Left renal pelvis (tissue), 4 donors: ENCODE measurements around the gene RNU1-2. TPM values are rescaled to one million over a fixed set of nuclear protein-coding genes. Genes with fewer than 3 reads are reported as not detected.
A peak's percentile ranks its signal among the peaks of the same experiment; 100 is the strongest.
"Not testable (repeated sequence)": the region's sequence is repeated elsewhere in the genome, so short reads cannot be mapped to it uniquely, and the experiment has no call there.

Experiments used
- DNase-seq, 4 donors: peaks; one replicate each; pipeline ENCODE4 v3.0.0-alpha.2; 2013; ENCODE audit warnings: low read depth in 4 of 4, low spot score in 3 of 4
- polyA plus RNA-seq, 4 donors: library from polyadenylated mRNA; unstranded; fragments of 120-200 nt; gene quantifications; one replicate each; pipeline ENCODE4 v1.2.1, GENCODE V29; 2013; ENCODE audit not compliant: insufficient read length in 4 of 4

Gene RNU1-2
- polyA plus RNA-seq, 4 donors = not detected

DNA sequence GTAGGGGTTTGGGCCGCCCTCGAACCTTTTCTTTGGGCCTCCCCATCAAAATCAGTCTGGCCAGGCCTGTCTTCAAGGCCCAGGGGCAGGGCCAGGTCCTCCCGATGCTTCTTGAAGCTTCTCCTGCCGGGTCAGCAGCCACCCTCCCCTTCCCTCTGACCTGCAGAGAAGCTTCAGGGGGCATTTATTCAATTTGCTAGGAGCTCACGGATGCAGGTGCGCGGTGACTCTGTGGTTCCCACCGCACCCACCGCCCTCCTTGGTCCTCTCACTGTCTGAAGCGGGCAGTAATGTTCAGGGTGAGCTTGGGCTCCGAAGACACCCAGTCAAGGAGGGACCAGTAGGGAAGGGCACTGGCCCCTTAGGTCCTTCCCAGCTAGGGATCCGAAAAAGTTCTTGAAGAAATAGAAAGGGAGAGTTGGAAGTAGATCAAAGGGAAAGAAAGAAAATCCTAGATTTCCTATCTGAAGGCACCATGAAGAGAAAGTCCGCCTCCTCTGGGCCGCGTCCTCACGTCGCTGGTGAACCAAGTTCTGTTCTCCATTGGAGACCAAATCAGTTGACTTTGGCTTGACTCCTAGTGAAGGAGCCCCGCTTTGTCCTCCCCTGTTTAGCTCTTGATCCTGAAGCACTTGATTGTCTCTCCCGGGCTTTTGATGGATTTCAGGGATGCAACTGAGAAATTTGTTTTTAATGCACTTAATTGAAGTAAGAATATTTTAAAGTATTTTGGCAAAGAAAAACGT lies 8.7 kb upstream of the RNU1-2 start:
- no peak for DNase-seq

DNA sequence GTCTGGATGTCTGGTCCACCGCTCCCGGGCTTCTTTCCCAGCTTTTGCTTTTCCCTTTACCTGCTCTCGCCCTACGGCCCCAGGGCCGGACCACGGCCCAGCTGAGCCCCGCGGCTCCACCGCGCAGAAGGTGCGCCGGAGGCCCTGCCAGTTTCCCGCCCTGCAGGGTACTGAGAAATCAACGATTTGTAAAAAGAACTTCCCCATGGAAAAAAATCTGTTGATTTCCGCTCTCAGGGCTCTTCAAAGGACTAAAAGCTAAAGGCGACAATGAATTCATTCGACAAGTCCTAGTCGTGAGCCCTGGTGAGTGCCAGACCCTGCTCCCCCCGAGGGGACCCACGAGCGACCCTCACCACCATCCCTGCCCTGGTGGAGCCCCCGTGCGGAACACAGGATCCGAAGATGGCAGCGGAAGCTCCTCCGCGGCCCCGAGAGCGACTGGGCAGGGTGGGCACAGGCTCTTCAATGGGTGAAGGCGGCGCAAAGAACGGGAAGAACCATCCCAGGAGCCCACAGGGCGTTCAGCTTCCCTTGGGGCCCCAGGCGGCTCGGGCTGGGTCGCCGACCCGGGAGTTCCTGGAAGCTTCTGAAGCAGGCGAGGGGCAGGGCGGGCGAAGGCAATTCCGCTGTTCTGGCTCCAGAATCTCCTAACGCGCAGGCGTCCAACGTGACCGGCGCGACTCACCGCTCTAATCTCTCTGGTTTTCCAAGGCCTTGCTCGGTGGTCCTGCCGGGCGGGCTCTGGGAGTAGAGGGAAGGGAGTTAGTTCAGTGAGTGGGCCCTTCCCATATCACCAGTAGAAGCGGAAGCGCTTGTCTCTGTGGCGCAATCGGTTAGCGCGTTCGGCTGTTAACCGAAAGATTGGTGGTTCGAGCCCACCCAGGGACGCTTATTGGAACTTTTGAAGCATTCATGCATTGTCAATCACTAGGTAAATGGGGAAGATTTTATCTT lies 6.6 kb upstream of the RNU1-2 start:
- DNase-seq = peak in 2 of 4 donors; percentile 55 to 78

DNA sequence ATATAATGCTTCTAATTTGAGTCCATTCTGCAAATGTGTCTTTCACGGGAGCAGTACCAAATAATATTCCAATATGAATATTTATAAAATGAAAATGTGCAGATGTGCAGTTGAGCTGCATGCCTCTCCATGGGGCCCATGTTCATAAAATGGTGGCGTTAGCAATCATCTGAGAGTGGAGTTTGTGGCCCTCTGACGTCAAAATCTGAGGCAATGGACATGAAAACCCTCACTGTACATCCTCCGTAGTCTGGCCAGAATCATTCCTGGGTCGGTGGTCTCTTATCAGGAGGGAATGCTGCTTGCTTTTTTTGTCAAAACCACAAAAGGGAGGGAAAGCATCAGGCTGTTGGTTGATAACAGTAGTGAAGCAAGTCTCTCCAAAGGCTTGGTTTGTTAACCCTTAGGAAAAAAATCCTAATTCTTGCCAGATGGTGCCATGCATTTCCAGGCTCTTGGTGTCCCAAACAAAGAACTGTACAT lies 5.2 kb upstream of the RNU1-2 start:
- DNase-seq = not testable (repeated sequence)

DNA sequence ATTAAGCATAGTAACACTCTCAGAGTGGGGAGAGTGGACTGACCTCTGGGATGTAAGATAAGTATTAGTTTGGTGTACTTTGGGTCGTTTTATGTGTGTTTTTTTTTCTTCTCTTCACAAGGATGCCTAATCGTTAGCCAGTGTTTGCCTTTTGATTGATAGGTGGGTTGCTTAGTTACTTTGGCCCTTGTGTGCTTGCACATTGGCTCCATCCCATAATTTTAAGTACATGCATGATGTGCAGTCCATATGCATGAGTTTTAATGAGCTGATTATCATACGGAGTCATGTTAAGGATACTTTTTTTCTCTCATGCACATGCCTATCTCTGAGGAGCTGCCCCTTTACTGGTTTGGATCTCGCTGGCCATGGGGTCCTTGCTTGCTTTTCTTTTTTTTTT lies 4.7 kb upstream of the RNU1-2 start:
- DNase-seq = not testable (repeated sequence)

DNA sequence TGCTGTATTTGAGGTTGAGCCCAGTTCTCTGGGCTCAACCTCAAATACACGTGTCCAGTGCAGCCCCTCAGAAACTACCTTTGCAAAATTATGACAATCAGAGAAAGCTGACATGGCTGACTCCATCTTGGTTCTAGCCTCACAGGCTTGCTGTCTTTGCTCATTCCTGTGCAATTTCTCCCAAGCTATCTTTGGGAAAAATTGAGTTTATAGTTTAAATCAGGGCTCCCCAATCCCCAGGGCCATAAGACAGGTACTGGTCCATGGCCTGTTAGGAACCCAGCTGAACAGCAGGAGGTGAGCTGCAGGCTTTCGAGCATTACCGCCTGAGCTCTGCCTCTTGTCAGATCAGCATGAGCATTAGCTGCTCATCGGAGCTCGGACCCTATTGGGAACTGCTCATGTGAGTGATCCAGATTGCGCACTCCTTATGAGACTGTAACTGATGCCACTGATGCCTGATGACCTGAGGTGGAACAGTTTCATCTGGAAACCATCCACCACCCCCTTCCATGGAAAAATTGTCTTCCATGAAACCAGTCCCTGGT lies 2.7 kb upstream of the RNU1-2 start:
- DNase-seq = not testable (repeated sequence)

DNA sequence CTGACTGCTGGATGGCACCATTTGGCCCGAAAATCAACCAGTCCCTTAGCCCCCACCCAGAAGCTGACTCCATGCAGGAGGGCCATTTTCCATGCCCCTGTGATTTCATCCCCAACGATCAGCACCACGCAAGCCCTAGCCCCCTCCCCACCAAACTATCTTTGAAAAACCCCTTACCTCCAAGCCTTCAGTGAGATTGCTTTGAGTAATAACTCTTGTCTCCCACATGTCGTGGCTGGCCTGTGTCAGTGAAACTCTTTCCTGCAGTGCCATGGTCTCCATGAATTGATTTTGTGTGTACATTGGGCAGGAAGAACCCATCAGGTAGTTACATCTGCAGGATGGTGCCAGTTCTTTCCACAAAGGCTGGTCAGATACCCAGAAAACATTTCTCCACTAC lies 2.0 kb upstream of the RNU1-2 start:
- not testable (repeated sequence) for DNase-seq

DNA sequence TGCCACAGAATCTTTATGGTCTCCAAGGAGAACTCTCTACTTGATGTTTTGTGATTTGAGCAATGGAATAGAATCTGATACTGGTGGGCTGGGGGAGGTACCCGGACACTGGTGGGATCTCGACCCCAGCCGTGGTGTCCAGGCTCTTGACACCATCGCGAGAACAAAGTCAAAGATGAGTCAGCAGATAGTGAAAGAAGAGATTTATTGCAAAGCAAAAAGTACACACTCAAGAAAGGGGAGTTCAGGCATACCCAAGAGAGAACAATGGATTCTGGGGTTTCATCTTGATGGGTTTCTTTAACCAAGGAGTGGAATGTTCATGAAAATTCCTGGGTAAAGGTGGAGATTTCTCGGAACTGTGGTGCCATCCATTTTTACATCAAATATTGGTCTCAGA lies 1.4 kb upstream of the RNU1-2 start:
- DNase-seq = not testable (repeated sequence)

DNA sequence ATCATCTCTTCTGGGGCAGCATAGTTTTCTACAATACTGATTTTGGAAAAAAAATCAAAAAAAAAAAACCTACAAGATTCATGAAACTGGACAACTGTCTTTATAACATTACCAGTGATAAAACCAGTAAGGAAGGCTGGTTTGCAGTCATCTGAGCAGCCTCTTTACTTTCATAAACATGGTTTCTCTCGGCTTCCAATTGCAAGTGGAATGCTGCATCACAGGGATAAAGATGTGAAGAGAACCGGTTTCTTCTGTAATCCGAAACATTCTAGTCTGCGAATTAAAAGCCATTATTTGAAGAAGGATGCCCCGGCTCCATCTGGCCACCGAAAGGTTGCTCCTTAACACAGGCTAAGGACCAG lies 565 bp upstream of the RNU1-2 start:
- not testable (repeated sequence) for DNase-seq

DNA sequence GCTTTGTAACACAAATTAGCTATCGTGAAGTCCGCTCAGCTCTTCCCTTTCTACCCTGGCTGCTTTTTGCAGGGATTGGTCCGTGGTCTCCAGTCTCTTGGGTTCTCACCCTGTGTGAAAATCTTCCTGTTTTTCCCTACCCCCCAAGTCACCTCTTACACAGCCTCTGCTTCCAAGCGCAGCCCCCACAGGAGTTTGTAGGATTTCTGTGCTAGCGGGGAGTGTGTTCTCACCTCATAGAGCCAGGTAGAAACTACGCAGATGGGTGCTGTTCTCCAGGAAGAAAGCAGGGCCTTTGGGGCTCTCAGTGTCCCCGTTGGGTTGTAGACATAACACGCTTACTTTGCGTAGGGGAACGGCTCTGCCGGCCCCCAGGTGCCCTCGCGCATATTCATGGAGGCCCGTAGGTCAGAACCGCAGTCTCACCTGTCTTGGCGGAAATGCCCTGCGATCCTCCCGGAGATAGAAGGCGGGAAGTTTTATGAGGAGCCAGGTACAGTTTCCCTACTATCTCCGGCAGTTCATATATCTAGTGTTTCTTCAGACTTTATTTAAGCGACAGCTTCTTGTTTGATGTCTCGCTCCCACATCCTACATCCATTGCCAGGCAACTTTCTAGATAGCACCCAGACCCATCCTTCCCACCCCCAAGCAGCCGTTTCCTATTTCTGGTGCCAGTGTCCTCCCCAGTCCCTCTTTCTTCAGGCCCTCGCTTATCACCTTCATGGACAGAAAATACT lies 706 bp downstream of the RNU1-2 start:
- DNase-seq = not testable (repeated sequence)

DNA sequence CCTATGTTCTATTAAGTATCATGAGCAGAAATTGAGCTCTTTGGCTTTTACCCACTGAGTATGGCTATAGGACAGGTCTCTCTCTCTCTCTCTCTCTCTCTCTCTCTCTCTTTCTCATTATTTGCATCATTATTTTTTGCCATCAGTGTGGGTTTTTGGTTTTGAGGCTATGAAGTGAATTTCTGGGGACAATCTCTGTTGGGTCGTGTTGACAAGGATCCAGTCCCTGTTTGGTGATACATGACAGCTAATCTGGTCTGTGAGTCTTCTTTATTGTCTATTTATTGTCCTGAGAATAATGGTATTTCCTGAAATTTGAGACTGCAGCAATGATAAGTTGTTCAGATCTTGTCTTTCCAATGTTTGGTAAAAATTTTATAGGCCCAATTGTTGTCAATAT lies 1.9 kb downstream of the RNU1-2 start:
- not testable (repeated sequence) for DNase-seq

DNA sequence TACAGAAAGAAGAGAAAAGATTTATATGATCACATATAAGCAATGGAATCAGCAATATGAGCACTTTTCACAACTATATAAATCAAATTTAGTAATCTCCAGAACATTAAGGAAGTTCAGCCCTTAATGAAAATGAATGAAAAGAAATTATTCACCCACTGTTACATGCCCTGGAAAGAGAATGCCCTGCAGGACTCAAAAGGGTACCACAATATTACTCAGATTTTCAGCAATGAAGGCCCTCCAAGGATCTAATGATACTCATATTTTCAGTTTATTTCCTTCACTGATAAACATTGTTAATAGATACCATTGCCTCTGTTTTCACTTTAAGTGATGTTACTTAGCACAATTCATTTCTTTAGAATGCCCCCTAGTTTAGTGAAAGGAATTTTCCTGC lies 2.5 kb downstream of the RNU1-2 start:
- not testable (repeated sequence) for DNase-seq

DNA sequence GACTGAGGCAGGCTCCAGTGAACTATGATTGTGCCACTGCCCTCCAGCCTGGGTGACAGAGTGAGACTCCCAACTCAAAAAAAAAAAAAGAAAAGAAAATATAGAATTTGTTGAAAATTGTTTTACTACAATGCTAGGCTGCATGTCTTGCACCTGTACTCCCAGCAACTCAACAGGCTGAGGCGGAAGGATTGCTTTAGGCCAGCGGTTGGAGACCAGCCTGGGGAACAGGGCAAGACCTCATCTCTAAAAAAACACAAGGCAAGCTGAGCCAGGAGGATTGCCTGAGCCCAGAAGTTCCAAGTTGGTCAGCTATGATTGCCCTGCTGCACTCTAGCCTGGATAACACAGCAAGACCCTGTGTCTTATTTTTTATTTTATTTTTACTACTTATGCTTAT lies 3.2 kb downstream of the RNU1-2 start:
- not testable (repeated sequence) for DNase-seq

DNA sequence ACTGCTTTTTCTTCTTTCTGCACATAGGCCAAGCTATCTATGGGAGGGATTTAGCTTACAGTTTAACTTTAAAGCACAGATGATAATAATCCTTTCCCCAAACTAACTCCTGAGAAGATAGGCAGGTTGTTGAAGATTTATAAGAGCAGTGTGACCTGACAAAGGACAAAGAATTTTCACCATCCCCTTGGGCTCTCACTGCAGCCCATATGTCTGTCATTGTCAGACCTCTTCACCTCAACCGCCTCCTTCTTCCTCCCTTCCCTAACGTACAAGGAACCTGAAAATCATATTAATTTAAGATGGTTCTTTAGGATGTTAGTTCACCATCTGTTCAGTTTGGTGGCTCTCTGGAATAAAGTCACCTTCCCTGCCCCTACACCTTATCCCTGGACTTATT lies 5.0 kb downstream of the RNU1-2 start:
- no peak for DNase-seq

DNA sequence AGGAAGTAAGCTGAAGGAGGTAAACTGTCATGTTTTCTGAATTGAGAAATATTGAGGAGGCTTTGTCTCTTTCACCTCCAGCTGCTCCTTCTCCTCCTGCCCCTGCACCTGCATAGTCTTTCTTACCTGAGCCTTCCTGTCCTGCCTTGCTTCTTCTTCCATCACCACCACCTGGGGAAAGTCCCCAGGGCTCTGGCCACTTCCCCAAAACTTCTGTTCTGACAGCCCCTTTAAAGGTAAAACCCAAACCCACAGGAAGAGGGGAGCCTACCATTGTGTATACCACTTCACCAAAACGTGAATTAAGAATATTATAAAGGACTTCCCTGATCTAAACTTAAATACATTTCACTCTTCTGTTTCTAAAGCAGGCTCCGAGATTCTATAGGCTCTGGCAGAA lies 5.6 kb downstream of the RNU1-2 start:
- not testable (repeated sequence) for DNase-seq

DNA sequence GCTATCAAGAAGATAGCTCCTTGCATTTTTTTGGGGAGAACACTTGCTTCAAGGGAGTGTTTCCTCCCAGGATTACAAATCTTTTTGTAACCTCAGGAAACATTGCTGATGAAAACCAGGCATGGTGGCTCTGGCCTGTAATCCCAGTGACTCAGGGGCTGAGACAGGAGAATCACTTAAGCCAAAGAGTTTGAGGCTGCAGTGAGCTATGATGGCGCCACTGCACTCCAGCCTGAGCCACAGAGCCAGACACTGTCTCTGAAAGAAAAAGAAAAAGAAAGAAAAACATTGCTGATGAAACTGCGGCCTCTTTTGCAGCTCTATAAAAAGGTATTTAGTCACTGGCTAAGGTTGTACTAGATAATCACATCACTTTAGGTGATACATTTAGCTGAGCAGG lies 7.3 kb downstream of the RNU1-2 start:
- no peak for DNase-seq

DNA sequence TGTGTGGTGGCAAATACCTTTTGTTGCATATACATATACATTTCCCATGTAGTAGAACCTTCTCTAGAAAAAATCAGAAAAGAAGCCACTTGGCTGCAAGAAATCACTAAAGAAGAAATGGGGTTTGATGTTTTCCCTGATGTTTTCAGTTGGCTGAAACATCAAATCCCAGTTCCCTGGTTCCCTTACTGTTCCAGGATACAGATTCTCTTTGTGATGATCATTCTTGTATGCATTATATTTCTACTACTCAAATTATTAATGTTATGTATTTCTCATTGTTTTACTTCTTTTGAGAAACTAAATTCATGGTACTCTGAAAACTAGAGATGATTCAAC lies 7.6 kb downstream of the RNU1-2 start:
- DNase-seq = no peak

DNA sequence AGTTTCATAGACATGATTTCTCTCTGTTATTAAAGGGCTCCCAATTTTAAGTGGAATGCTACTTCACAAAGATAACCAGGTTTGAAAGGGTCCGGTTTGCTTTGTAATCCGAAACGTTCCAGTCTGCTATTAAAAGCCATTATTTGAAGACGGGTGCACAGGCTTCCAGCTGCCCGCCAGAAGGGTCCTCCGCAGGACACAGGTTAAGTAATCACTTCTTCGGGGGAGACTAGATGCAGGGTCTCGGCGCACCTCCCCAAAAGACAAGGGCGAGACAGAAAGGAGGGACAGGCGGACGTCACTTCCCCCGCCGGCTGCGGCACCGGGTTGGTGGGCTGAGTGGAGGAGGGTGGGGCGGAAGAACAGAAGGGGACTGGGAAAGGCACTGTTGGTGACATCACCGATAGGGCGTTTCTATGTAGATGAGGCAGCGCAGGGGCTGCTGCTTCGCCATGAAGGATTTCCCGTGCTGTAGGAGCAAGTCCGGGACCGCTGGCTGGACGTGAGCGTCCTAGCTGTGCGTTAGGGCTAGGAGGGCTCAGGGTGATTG lies 8.9 kb downstream of the RNU1-2 start:
- DNase-seq = peak; percentile 92 to 100 (median 96)

DNA sequence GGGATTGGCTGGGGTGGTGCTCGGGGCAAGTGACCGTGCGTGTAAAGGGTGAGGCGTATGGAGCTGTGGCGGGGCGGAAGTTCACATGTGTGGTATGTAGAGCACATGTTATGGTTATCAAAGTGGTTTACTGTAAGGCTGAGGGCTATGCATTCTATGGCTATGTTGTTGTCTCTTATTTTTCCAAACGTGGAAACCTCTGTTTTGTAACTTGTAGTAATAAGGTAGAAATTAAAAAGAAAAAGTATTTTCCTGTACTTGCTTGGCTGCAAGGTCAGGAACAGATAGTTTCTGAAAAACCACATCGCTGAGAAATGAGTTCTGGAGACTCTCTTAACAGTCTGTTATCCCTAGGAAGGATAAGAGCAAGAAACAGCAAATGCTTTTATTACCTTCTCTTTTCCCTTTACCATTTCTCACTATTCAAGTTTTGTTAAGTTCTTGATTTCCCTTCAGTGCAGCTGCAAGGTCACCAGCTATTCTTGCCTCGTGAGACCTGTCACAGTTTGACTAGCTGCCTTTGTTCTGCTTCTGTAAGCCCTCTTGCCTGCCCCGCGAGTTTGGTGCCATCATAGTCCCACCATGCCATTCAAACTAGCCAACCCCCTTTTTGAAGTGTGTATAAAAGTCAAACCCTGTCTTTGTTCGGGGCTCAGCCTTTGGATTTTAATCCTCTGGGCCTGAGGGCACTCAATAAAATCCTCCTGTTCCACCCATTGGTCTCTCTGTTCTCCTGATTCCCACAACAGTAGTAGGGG lies 9.5 kb downstream of the RNU1-2 start:
- DNase-seq = peak in 1 of 4 donors; percentile 87

DNA sequence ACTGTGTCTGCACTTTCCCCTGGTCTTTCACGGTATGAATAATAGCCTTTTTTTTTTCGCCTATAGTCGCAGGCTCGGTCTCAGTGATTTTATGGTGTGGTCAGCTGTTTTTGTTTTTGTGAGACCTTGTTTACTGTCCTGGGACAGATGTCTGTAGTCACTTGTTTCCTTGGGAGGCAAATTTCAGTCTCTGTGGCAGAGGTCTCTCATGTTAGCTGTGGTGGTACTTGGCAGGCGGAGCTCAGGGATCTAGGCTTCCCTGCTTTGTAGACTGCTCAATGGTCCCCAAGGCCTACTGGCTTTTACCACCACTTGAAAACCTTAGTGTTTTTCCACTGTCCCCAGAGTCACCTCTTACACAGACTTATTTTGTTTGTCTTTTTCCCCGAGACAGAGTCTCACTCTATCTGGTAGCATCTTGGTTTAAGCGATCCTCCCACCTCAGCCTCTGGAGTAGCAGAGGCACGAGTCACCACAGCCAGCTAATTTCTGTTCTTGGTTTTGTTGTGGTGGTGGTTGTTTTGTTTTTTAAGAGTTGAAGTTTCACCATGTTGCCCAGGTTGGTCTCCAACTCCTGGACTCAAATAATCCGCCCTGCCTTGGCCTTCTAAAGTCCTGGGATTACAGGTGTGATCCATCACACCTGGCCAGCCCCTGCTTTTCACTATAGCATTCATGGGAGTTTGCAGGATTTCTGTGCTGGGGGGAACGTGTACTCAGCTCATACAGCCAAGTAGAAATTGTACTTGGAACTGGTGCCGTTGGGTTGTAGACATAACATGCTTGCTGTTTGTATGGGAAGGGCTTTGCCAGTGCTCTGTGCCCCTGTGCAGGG lies 10.3 kb downstream of the RNU1-2 start:
- no peak for DNase-seq
